OCI-LY1 (cell line): ENCODE measurements around the gene DIAPH3.

ENCODE experiments used
- H2AFZ ChIP-seq: fragments of 200-600 bp; sonication (generic), shearing (Covaris generic); 2 replicates; pipeline ENCODE4 v1.6.0; 2014; ENCODE audit warnings: antibody characterized with exemption, mild to moderate bottlenecking, low read length
- H3F3A ChIP-seq: fragments of 200-600 bp; sonication (generic), shearing (Covaris generic); 2 replicates; pipeline ENCODE4 v1.6.0; 2014; ENCODE audit warnings: mild to moderate bottlenecking, antibody characterized with exemption, low read length, moderate library complexity; ENCODE audit not compliant: insufficient read depth
- H3K27ac ChIP-seq: fragments of 200-600 bp; sonication (generic); 2 replicates; pipeline ENCODE4 v1.5.1; 2014; ENCODE audit warnings: low read length, mixed run types, mild to moderate bottlenecking, low read depth; ENCODE audit not compliant: poor library complexity, severe bottlenecking
- H3K27me3 ChIP-seq: fragments of 200-600 bp; sonication (generic); 2 replicates; pipeline ENCODE4 v1.6.0; 2014; ENCODE audit warnings: antibody characterized with exemption, mild to moderate bottlenecking, low read length, moderate library complexity; ENCODE audit not compliant: insufficient read depth
- H3K36me3 ChIP-seq: fragments of 200-600 bp; sonication (generic); 2 replicates; pipeline ENCODE4 v1.6.1; 2014; ENCODE audit warnings: mild to moderate bottlenecking, antibody characterized with exemption, low read length, moderate library complexity, mixed read lengths; ENCODE audit not compliant: insufficient read depth
- H3K4me1 ChIP-seq: fragments of 200-600 bp; sonication (generic); 2 replicates; pipeline ENCODE4 v1.5.1; 2014; ENCODE audit warnings: mild to moderate bottlenecking, low read length, moderate library complexity; ENCODE audit not compliant: insufficient read depth, severe bottlenecking
- H3K4me2 ChIP-seq: fragments of 200-600 bp; sonication (generic), shearing (Covaris generic); 2 replicates; pipeline ENCODE4 v1.6.1; 2014; ENCODE audit warnings: low read length
- H3K4me3 ChIP-seq: fragments of 200-600 bp; sonication (generic); 2 replicates; pipeline ENCODE4 v1.5.1; 2014; ENCODE audit warnings: low read length, low read depth, mild to moderate bottlenecking, mixed read lengths; ENCODE audit not compliant: poor library complexity, severe bottlenecking
- H3K79me2 ChIP-seq: fragments of 200-600 bp; shearing (Covaris generic); 2 replicates; pipeline ENCODE4 v1.6.1; 2016; ENCODE audit warnings: mixed run types, low read length, mixed read lengths; ENCODE audit not compliant: insufficient read depth
- H3K9ac ChIP-seq: fragments of 200-600 bp; sonication (generic), shearing (Covaris generic); 2 replicates; pipeline ENCODE4 v1.6.1; 2014; ENCODE audit warnings: mild to moderate bottlenecking, low read length, mixed read lengths
- H3K9me2 ChIP-seq: fragments of 200-600 bp; sonication (generic), shearing (Covaris generic); 2 replicates; pipeline ENCODE4 v1.6.1; 2014; ENCODE audit warnings: low read depth, mild to moderate bottlenecking, low read length, mixed read lengths
- H3K9me3 ChIP-seq: fragments of 200-600 bp; shearing (Covaris generic); 2 replicates; pipeline ENCODE4 v1.6.1; 2014; ENCODE audit warnings: low read length, mixed read lengths
- H4K20me1 ChIP-seq: fragments of 200-600 bp; sonication (generic), shearing (Covaris generic); 2 replicates; pipeline ENCODE4 v1.6.0; 2016; ENCODE audit warnings: mild to moderate bottlenecking, low read length; ENCODE audit not compliant: insufficient read depth
- CTCF ChIP-seq: fragments of 200-600 bp; sonication (generic), shearing (Covaris generic); IDR thresholded peaks from 2 replicates; pipeline ENCODE4 v1.5.1; 2017; ENCODE audit warnings: mild to moderate bottlenecking, antibody characterized with exemption, low read length, moderate library complexity, mixed read lengths
- EZH2 ChIP-seq: fragments of 200-600 bp; sonication (generic), shearing (Covaris generic); IDR thresholded peaks from 2 replicates; pipeline ENCODE4 v1.8.0; 2017; ENCODE audit warnings: borderline replicate concordance, mixed run types, mild to moderate bottlenecking, antibody characterized with exemption, low read length, moderate library complexity, mixed read lengths

DIAPH3 gene

DNA sequence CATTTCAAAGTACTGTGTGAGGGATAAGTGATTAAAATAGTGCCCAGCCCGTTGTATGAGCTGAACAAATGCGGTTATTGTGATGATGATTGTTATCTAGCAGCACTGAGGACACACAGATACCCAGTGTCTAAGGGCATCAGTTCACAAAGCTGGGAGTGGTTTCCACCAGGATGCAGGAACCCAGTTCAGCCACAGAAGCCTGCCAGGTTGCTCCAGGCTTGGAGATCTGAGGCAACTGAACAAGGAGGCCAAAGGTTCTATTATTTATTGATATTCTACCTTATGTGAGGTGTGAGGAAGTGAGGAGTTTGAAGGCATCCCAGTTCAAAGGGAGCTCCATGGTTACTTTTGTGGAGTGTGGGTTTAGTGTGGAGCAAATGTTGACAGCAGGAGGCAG lies 13.2 kb downstream of the DIAPH3 start:
- Histone ChIP-seq H3K9ac (no peak overlapping the region), H3K36me3 (no peaks in the 10 kb centered on the region), H3F3A (no peaks in the 10 kb centered on the region), H3K27me3 (no peaks in the 10 kb centered on the region), H3K79me2 (peaks cover 55% of the 10 kb centered on the region), H3K4me1 (peaks cover 4% of the 10 kb centered on the region), H3K4me3 (no peak overlapping the region), H3K27ac (no peak overlapping the region), H3K4me2 (no peak overlapping the region), H2AFZ (no peak overlapping the region), H3K9me3 (no peaks in the 10 kb centered on the region; the same call in 1 of the 2 replicates), H4K20me1 (no peaks in the 10 kb centered on the region), H3K9me2 (no peaks in the 10 kb centered on the region)
- TF ChIP-seq CTCF (no peak), EZH2 (no peak)

GRCh38 chr13:60148918-60149317 lies 14.8 kb downstream of the DIAPH3 start:
- no peak for TF ChIP-seq EZH2
- no peak for TF ChIP-seq CTCF
- H3K4me1 ChIP-seq: peaks cover 4% of the 10 kb centered on the region
- H3K4me2 ChIP-seq: no peak overlapping the region
- no peak overlapping the region for H3K4me3 ChIP-seq
- H3K27ac ChIP-seq: no peak overlapping the region
- H4K20me1 ChIP-seq: no peaks in the 10 kb centered on the region
- no peaks in the 10 kb centered on the region for H3K36me3 ChIP-seq
- H3K27me3 ChIP-seq: no peaks in the 10 kb centered on the region
- no peaks in the 10 kb centered on the region for H3K9me3 ChIP-seq
- H2AFZ ChIP-seq: no peak overlapping the region
- H3K79me2 ChIP-seq: peaks cover 50% of the 10 kb centered on the region
- H3K9ac ChIP-seq: no peak overlapping the region
- H3K9me2 ChIP-seq: no peaks in the 10 kb centered on the region
- H3F3A ChIP-seq: no peaks in the 10 kb centered on the region

DNA sequence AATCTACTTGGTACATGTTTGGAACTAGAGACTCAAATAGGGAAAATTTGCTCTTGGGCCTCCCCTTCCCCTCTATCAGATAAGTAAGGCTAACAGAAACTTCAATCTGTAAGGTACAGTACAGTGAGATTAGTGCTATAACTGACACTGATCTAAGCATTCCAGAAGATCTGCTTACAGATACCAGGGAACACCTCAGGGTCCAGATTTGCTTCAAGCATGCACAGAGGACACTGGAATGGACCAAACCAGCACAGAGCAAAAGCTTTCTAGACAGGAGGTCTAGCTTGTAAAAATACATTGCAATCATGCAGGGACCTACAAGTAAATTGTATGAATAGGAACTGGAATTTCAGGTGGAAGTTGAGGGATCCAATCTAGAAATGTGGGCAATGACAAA lies 16.4 kb downstream of the DIAPH3 start:
- Histone ChIP-seq H3K4me2 (no peak overlapping the region), H3K79me2 (peaks cover 37% of the 10 kb centered on the region), H3K27ac (no peak overlapping the region), H3K4me3 (no peak overlapping the region), H3F3A (no peaks in the 10 kb centered on the region), H2AFZ (no peak overlapping the region), H3K27me3 (no peaks in the 10 kb centered on the region), H3K36me3 (no peaks in the 10 kb centered on the region), H3K9me2 (no peaks in the 10 kb centered on the region), H3K9me3 (no peaks in the 10 kb centered on the region), H3K9ac (no peak overlapping the region), H4K20me1 (no peaks in the 10 kb centered on the region), H3K4me1 (peaks cover 4% of the 10 kb centered on the region)
- TF ChIP-seq CTCF (no peak), EZH2 (no peak)
